NCI-H2227 (cell line): Measurements from ENCODE around the gene HSD11B1L.

ENCODE experiments used
- DNase-seq: peaks from one replicate; lab custom pipeline; 2025; ENCODE audit not compliant: unreplicated experiment; lab: John Stamatoyannopoulos, UW

HSD11B1L gene, protein sequence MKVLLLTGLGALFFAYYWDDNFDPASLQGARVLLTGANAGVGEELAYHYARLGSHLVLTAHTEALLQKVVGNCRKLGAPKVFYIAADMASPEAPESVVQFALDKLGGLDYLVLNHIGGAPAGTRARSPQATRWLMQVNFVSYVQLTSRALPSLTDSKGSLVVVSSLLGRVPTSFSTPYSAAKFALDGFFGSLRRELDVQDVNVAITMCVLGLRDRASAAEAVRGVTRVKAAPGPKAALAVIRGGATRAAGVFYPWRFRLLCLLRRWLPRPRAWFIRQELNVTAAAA

DNA sequence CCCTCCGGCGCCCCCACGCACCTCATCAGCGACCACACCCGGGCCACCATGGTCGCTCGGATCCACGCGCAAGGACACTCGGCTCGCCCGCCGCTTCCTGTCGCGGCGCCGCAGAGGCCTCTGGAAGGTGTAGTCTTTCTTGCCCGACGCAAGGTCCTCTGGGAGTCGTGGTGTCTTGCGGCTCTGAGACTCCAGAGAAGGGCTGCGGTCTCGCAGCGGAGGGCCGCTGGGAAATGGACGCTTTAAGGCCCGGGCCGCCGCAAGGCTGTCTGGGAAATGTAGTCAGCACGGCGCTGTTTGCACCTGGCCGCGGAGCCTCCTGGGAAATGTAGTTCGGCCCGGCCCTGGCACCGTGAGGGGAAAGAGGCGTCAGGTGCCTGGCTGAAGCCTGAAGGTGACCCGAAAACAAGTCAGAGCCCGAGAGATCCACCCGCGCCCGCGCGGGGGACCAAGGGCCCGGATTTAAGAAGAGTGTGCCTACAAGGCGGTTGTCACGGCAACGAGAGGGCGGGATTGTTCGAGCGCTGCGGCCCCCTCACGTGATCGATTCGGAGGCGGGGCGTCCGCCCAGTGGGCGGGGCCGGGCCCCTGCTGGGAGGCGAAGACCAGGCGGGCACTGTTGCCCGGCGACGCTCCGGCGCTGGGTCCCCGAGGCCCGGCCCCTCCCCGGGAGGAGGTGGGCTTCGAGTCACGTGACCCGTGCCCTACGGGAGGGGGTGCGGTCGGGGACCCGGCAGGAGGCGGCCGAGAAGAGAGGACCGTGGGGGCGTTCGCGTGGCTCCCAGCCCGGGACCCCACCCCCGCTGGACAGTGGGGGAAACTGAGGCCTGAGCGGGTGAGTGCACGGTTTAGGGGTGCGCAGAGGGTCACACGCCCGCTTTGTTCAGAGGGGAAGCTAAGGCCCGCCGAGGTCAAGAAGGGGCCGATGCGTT, at the start of gene HSD11B1L, which contains the start of gene MICOS13:
TSS of gene HSD11B1L (plus strand) at position 591 of the 932 bp plus-strand sequence. CDS start 3,806 bp downstream, outside the sequence.
TSS of gene MICOS13 (minus strand) at position 80 of the 932 bp plus-strand sequence. CDS start at position 50, 30 bp downstream.
- DNase-seq = peak; percentile 96

DNA sequence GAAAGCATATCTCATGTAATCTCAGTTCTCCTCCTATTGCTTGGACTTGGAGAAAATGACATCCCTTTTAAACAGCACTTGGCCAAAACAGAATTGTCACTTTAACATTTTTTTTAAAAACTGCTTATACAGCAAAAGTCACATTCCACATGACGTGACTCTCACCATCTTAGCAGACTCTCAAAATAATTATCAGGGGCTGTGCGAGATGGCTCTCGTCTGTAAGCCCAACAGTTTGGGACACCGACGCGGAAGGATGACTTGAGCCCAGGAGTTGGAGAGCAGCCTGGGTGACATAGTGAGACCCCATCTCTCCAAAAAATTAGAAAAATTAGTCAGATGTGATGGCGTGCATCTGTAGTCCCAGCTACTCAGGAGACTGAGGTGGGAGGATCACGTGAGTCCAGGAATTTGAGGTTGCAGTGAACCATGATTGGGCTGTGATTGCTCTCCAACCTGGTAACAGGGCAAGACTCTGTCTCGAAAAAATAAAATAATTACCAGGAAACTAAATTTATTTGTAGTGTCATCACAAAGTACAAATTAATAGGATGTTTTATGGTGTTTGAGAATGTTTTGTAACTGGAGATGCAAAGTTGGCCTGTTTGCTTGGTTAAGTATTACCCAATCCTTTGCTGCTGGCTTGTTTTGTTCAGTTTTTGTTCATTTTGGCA, 49.1 kb upstream of the HSD11B1L start:
- no peak for DNase-seq

DNA sequence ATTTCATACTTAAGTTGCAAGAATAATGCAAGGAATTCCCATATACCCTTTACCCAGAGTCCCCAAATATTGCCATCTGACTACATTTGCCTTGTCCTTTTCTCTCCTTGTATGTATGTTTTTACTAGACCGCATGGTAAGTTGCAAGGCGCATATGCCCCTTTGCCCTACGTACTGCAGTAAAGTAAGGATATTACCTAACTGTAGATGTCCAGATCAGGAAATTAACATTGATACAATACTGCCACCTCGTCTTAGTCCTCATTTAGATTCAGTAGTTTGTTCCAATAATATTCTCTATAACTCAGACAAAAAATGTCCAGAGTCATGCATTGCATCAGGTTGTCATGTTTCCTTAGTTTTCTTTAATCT, 48.6 kb upstream of the HSD11B1L start:
- DNase-seq = no peak

DNA sequence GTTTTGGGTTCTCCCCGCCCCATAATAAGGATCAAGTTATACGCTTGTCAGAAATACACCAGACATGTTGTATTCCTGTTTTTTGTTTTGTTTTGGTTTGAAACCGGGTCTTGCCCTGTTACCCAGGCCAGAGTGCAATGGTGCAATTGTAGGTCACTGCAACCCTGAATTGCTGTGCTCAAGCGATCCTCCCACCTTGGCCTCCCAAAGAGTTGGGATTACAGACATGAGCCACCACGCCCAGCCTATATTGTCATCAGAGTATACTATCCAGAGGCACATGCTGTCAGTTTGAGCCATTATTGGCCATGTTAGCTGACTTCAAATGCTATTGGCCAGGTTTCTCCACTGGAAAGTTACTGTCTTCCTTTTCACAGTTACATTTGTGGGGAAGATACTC, 48.2 kb upstream of the HSD11B1L start:
- DNase-seq = no peak

DNA sequence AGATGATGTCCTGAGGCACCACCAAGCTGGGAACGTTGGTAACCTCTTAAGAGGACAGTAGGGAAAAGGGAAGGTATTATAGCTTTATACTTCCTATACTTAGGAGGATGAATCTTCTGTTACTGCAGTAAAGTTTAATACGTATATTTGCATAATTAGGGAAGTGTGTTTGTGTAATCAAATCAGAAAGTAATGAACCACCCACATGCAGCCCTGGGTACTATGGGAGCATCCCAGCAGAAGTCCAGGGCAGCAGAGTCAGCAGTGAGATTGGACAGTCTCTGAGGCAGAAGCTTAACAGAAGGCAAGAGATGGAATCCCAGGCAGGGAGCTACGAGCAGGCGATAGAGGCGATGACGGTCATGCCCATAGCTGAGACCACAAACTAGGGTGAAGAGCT, 45.4 kb upstream of the HSD11B1L start:
- DNase-seq = no peak

DNA sequence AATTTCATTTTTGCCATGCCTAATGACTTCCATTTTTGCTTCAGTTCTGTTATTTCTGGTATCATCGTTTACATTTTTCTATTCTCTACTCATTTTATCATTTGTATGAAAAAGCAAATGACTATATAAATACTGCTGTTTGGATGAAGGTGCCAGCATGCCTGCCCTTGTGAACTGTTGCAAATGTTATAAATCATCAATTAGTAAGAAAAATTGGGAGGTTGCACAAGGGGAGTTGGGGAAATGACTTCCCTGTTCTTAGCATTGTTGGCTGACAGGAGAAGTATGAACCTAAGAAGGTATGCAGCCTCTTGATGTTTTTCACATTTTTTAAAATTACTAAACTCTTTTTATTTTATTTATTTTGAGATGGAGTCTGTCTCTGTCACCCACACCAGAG, 42.9 kb upstream of the HSD11B1L start:
- no peak for DNase-seq

DNA sequence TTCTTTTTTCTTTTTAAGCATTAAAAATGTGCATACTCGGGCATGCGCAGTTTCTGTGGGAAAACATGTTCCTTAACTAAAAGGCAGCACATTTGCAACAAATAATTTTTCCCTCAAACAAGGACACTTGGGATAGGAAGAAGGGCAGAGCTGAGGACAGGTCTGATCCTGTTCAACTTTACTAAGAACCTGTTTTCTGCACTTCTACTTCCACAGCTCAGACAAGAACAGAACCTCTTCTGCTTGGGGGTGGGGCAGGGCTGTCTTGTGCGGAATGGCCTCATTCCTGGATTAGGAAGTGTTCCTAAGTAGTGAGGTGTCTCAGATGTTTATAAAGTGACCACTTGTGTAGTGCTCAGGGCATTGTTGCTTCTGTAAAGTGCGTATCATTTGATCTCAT, 39.7 kb upstream of the HSD11B1L start:
- DNase-seq = no peak

DNA sequence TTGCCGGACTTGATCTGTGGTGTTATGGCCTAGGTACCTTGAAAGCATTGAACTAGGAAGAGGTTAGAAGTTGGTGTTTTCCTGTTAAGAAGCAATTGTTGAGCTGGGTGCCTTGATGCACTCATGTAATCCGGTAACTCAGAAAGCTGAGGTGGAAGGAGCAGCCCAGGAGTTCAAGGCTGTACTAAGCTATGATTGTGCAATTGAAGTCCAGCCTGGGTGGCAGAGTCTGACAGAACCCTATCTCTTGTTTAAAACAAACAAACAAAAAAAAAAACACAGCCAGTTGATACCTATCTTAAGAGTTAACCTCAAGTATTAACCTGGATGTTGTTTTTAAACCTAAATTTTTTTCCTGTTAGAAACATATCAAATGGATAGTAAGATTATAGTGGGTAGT, 38.6 kb upstream of the HSD11B1L start:
- DNase-seq = no peak

DNA sequence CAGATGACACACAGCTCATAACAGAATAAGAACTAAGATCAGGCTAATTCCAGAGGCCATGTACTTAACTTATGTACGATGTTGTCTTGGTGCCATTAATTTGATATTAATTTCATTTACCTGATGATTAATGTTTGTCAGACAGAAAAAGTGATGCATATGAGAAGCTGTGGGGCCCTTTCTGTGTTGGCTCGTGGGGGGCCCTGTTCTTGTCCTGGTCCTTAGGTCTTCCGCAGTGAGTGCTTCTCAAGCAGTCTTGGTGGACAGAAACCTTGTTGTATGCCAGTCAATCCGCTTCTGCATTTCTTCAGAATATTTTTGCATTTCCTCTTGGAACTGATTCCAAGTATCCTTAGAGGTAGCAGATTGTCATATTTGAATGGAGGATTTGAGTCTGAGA, 37.8 kb upstream of the HSD11B1L start:
- DNase-seq = no peak

DNA sequence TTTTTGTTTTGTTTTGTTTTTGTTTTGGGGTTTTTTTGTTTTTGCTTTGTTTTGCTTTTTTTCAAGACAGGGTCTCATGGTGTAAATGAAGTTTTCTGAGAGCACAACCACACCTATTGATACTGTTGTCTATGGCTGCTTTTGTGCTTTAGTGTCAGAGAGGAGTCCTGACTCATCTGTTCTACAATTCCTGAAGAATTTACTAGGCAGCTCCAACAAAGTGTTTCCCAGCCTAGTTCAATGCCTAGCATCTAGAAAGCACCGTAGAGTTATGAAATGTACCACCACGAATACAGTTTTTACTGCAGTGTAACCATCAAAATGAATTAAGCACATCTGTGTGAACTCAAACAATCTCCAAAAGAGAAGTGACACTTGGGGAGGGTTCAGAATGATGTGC, 36.8 kb upstream of the HSD11B1L start:
- DNase-seq = no peak

DNA sequence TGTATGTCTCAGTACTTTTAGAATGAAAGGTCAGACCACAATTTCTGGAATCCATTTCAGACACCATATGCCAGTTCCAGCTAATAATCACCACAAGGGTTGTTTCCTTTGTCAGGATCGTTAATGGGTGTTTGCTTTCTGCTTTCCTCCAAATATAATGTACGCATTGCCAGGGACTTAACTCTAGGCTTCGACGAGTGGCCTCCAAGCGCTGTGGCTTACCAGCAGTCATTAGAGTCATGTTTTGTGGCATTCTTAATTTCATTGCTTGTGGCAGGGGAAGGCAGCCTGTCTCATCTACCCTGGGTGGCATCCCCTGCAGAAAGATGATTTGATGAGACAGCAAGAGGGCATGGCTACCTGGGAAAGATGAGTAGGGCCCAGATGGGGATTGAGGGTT, 35.4 kb upstream of the HSD11B1L start:
- peak; percentile 54 for DNase-seq

DNA sequence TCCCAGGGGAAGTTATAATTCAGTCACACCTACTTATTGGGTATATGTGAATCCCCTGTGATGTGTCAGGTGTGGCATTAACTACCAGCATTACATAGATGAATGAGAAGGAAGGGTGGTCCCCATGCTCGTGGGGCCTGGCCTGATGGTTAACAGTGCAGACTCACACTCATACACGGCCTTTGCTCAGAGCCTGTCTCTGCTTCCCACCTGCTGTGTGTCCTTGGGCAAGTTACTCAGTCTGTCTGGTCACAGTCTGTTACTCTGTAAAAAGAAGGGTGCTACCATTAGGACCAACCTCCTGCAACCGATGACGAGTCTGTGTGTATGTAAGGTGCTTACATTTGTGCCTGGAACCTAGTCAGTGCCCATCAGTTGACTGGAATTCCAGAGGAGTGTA, 34.1 kb upstream of the HSD11B1L start:
- no peak for DNase-seq

DNA sequence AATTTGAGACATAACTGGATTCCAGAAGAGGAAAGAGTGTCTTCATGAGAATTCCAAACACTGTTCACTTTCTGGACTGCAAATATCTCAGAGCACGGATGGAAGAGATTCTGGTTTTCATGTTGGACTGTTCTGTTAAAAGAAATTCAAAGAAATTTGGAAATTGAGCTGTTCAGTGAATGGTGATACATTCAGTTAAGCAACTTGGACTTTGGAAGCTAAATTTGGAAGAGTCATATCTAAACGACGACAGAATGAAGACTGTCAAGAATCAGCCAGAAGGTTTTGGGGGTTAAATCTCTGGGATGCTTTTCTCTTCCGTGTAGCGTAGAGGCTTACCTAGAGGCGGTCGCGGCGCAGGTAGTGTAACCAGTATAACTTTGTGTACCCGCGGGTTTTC, 32.4 kb upstream of the HSD11B1L start:
- no peak for DNase-seq

DNA sequence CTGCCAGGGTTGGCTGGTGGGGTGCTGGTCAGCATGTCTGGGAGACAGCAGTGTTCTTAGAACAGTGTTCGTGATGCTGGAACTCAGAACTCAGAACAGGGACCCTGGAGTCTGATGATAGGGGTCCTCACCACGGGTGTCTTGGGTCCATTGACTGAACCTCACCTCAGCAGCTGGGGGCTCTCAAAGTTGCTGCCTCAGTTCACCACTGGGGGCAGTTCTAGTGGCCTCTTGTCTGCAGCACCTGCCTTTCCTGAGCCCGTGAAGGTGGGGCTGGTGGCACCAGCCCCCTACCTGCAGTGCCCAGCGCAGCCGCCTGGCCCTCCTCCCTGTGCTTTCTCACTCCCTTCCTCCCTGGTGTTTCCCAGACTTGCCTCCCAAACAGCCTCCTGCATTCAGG, 29.5 kb upstream of the HSD11B1L start:
- DNase-seq = no peak

DNA sequence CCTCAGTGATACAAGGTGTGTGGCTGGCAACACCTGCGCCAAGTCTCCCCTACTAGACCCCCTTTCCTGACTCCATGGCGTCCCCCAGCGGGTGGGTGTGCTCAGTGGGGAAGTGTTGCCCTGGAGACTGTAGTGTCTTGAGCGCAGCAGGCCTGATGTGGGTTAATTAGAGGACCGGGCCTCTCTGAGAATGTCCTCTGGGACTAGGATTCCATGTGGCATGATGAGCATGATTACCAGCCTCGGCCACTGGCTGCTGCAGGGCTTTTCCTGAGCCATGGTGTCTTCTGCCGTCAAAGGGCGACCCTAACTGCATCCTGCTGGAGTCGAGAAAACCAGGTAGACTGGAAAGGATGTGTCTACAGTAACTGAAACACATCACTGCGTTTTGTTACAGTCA, 28.6 kb upstream of the HSD11B1L start:
- DNase-seq = no peak

DNA sequence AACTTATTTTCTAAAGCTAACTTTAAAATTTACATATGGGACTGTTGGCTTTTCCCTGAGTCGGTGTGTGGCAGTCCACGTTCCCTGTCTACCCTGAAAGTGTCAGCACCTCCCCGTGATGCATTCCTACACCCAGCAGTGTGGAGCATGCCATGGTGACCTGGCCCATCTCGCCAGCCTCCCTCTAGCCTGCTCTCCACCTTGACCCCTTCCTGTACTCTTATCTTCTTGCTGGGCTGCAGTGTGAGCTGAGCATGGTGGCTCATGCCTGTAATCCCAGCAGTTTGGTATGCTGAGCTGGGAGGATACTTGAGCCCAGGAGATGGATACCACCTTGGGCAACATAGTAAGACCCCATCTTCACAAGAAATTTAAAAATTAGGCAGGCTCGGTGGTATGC, 25.9 kb upstream of the HSD11B1L start:
- DNase-seq = no peak

DNA sequence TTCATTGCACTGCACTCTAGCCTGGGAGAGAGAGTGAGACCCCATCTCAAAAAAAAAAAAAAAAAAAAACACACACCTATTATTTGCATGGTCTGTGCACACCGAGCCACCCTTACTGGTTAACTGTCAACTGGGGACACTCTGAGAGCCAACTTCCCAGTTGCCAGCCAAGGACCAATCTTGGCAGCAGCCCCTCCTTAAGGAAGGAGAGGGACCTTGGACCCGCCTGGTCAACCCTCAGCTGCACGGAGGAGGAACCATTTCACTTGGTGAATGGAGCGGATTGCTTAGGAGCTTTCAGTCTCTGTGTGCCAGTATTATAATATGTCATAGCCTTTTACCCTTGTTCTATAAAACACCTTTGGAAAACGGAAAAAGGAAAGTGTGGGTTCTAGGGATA, 25.4 kb upstream of the HSD11B1L start:
- DNase-seq = no peak

DNA sequence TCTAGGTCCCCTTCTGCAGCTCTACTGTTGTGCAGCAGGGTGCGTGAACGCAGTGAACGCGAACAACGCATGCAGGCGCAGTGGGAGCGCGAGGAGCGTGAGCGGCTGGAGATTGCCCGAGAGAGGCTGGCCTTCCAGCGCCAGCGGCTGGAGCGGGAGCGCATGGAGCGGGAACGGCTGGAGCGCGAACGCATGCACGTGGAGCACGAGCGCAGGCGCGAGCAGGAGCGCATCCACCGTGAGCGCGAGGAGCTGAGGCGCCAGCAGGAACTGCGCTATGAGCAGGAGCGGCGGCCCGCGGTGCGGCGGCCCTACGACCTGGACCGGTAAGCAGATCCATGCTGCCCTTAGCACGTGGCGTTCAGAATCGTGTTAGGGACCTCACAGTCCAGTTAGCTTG, 19.3 kb upstream of the HSD11B1L start:
- DNase-seq = no peak

DNA sequence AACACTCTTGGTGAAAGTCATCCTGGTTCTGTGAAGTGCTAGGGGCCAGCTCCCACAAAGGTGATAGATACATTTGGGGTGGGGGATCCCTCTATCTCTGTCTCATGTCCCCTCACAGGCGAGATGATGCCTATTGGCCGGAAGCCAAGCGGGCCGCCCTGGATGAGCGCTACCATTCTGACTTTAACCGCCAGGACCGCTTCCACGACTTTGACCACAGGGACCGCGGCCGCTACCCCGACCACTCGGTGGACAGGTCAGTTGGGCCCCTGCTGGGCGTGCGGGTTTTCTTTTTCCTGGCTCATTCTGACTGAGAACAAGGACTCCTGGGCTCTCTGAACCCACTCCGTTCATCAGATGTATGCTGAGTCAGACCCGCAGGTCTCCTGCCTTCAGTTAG, 16.9 kb upstream of the HSD11B1L start:
- DNase-seq = no peak

DNA sequence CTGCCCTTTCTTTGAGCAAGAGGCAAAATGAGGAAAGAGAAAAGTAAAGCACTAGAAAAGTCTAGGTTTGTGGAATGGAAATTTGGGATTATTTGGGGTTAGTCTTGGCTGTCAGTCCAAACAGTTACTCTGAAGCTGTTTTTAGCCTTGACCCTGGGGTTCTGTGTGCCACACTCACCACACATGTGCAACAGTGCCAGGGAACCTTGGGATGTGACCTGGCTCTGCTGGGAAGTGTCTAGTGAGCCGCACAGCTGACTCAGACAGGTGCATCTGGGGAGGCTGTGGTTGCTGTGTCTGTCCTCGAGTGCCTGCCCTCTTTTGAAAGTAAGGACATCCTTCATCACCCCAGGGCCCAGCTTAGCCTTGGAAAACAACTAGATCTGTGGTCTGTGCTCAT, 16.3 kb upstream of the HSD11B1L start:
- DNase-seq = no peak

DNA sequence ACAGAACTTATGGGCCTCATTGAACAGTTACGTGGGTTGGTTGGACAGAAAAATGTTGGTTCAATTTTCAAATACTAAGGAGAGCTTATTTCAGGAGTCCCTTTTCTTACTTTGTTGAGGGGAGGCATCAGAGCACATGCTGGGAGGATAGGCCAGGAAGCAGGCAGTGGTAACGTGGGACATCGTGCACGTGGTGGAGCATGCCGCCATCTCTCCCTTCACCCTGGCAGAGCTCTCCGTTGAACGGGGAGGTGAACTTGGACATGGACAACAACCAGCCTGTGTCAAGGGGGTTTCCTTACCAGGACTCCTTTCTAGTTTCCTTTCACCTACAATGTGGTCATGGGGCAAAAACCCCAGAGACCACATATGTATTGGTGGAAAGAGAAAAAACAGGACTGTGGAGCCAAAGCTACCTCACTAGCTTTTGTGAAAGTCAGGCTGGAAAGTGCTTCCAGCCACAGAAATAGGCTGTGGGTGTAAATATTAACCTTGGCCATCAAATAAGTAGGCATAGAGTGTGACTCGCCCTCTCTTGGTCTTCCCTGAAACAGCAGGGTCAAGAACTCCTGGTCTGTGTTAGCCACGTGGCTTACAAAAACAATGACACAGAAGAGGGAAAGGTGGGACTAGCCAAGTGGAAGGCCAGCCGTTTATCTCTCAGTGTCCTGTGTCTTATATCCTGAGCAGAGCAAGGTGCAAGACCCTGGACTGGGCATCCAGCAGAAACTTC, 14.9 kb upstream of the HSD11B1L start:
- DNase-seq = no peak
